A673 (cell line): ENCODE measurements around the gene PAQR4. TPM values are rescaled to one million over a fixed set of nuclear protein-coding genes. Genes with fewer than 3 reads are reported as not detected.

Experiments
- BruUV-seq: library from RNA; stranded (reverse); fragments of 400-500 nt; replicated peaks from 2 replicates; lab custom pipeline; 2021; lab: Mats Ljungman, UMichigan
- CTCF ChIA-PET: fragments of 300-600 bp; sonication (Branson Sonifier 250); formaldehyde crosslinking; loops from one replicate; lab custom pipeline; 2022; ENCODE audit warnings: antibody characterized with exemption; lab: Charles Lee
- POLR2A ChIA-PET: fragments of 300-600 bp; sonication (Branson Sonifier 250); formaldehyde crosslinking; loops from one replicate; lab custom pipeline; 2022; ENCODE audit warnings: antibody characterized with exemption; ENCODE audit not compliant: low non-redundant PET; lab: Charles Lee
- DNase-seq: peaks from one replicate; pipeline ENCODE4 v3.0.0-alpha.2; 2015; ENCODE audit warnings: low spot score
- H3K27ac ChIP-seq: fragments of 200-600 bp; sonication (generic); 2 replicates; pipeline ENCODE4 v1.5.1; 2016; ENCODE audit warnings: mixed run types, low read depth, mild to moderate bottlenecking, mixed read lengths, antibody characterized with exemption, low read length; ENCODE audit not compliant: poor library complexity, severe bottlenecking
- H3K27me3 ChIP-seq: fragments of 200-600 bp; sonication (generic); replicated peaks from 2 replicates; pipeline ENCODE4 v1.6.1; 2017; ENCODE audit warnings: mixed run types, low read depth, mild to moderate bottlenecking, mixed read lengths, antibody characterized with exemption, low read length; ENCODE audit not compliant: insufficient read depth, poor library complexity
- H3K36me3 ChIP-seq: fragments of 200-600 bp; sonication (generic); 2 replicates; pipeline ENCODE4 v1.6.1; 2016; ENCODE audit warnings: mixed run types, mild to moderate bottlenecking, mixed read lengths, antibody characterized with exemption, low read length; ENCODE audit not compliant: insufficient read depth, poor library complexity, severe bottlenecking
- H3K4me1 ChIP-seq: fragments of 200-600 bp; sonication (generic); 2 replicates; pipeline ENCODE4 v1.6.1; 2017; ENCODE audit warnings: mixed run types, mild to moderate bottlenecking, mixed read lengths, antibody characterized with exemption, low read length; ENCODE audit not compliant: insufficient read depth, poor library complexity, severe bottlenecking
- H3K4me3 ChIP-seq: fragments of 200-600 bp; sonication (generic); 2 replicates; pipeline ENCODE4 v1.5.1; 2016; ENCODE audit warnings: low read depth, mixed run types, mild to moderate bottlenecking, mixed read lengths, low read length; ENCODE audit not compliant: poor library complexity, severe bottlenecking
- H3K9me3 ChIP-seq: fragments of 200-600 bp; sonication (generic); 2 replicates; pipeline ENCODE4 v1.6.1; 2016; ENCODE audit warnings: mixed run types, low read depth, mild to moderate bottlenecking, mixed read lengths, antibody characterized with exemption, low read length; ENCODE audit not compliant: poor library complexity, severe bottlenecking
- CTCF ChIP-seq: fragments of 300-800, 200-600 bp; sonication (generic); conservative IDR thresholded peaks from 2 replicates; pipeline ENCODE4 v1.5.1; 2017; ENCODE audit warnings: low read depth, mild to moderate bottlenecking, antibody characterized with exemption, low read length, moderate library complexity, mixed read lengths
- EZH2 ChIP-seq: fragments of 200-600 bp; sonication (generic); IDR thresholded peaks from 2 replicates; pipeline ENCODE4 v1.6.1; 2017; ENCODE audit warnings: borderline replicate concordance, low read depth, mild to moderate bottlenecking, mixed read lengths, antibody characterized with exemption, low read length; ENCODE audit not compliant: poor library complexity, severe bottlenecking
- intact Hi-C: fragments of 100-400 bp; cut with micrococcal nuclease; formaldehyde crosslinking; loops from one replicate; pipeline ENCODE4 v1.10.0; 2022; ENCODE audit not compliant: unreplicated experiment
- total RNA-seq: library from RNA; stranded (reverse); gene quantifications from 2 replicates; pipeline ENCODE4 v1.2.3, GENCODE V29; 2021

Gene PAQR4
- total RNA-seq, 1 experiment from 2014 or later: 46.5 TPM

GRCh38 chr16:2982402-2982801 lies 13.3 kb downstream of the PAQR4 start:
- intact Hi-C loops: no loop called here
- CTCF ChIA-PET: interaction anchor here (0.7 kb wide), 1 partner anchor 318 kb away, joined by 7 read pairs; no protein-coding TSS in a partner anchor
- POLR2A ChIA-PET: interaction anchor here (0.7 kb wide), 1 partner anchor 18 kb away, joined by 12 read pairs; no protein-coding TSS in a partner anchor

GRCh38 chr16:2983706-2984136 lies 14.6 kb downstream of the PAQR4 start:
- H3K9me3 ChIP-seq: no peaks in the 10 kb centered on the region
- ChIA-PET POLR2A (no interaction called here), CTCF (no interaction called here)
- H3K36me3 ChIP-seq: no peaks in the 10 kb centered on the region
- TF ChIP-seq EZH2: no peak
- peak; percentile 72 for TF ChIP-seq CTCF
- no TSS peak for BruUV-seq
- intact Hi-C loops: no loop called here
- peaks cover 10% of the 10 kb centered on the region for H3K4me1 ChIP-seq
- no peaks in the 10 kb centered on the region for H3K27me3 ChIP-seq
- DNase-seq: peak; percentile 88
- H3K4me3 ChIP-seq: no peak overlapping the region
- H3K27ac ChIP-seq: no peak overlapping the region

More at GRCh38 chr16:2982402-2982801, 13.3 kb downstream of the PAQR4 start:
- Histone ChIP-seq H3K36me3 (no peaks in the 10 kb centered on the region), H3K4me3 (no peak overlapping the region), H3K27me3 (no peaks in the 10 kb centered on the region), H3K9me3 (no peaks in the 10 kb centered on the region), H3K27ac (no peak overlapping the region), H3K4me1 (peaks cover 10% of the 10 kb centered on the region)
- BruUV-seq: no TSS peak
- DNase-seq: no peak
- TF ChIP-seq EZH2 (no peak), CTCF (no peak)

- TF ChIP-seq EZH2 (no peak), CTCF (no peak)
- H3K9me3 ChIP-seq: no peaks in the 10 kb centered on the region
- no peaks in the 10 kb centered on the region for H3K36me3 ChIP-seq
- H3K27ac ChIP-seq: no peak overlapping the region
- intact Hi-C loops: no loop called here
- H3K4me1 ChIP-seq: peaks cover 4% of the 10 kb centered on the region
- no peak for DNase-seq
- no peaks in the 10 kb centered on the region for H3K27me3 ChIP-seq
- BruUV-seq: no TSS peak
- H3K4me3 ChIP-seq: no peak overlapping the region
- ChIA-PET CTCF (no interaction called here), POLR2A (no interaction called here)
These were observed 16.3 kb downstream of the PAQR4 start for GRCh38 chr16:2985462-2985861.
